Osteoblast (primary cell): ENCODE measurements around the gene MAPK6. TPM values are rescaled to one million over a fixed set of nuclear protein-coding genes. Genes with fewer than 3 reads are reported as not detected.
A peak's percentile ranks its signal among the peaks of the same experiment; 100 is the strongest.

Experiments
- DNase-seq: peaks from one replicate; pipeline ENCODE4 v3.0.0; 2011; ENCODE audit warnings: low spot score, mixed read lengths; ENCODE audit not compliant: insufficient read length; ENCODE audit errors: missing footprints
- H2AFZ ChIP-seq: 2 replicates; pipeline ENCODE4 v1.6.0; 2011; ENCODE audit warnings: mild to moderate bottlenecking, low read length
- H3K27ac ChIP-seq: 2 replicates; pipeline ENCODE4 v1.5.1; 2011; ENCODE audit warnings: mild to moderate bottlenecking, low read depth, low read length, moderate library complexity
- H3K27me3 ChIP-seq: 2 replicates; pipeline ENCODE4 v1.6.0; 2012; ENCODE audit warnings: mild to moderate bottlenecking, control low read depth, inconsistent platforms, low read length, moderate library complexity; ENCODE audit not compliant: insufficient read depth
- H3K36me3 ChIP-seq: 2 replicates; pipeline ENCODE4 v1.5.1; 2011; ENCODE audit warnings: mild to moderate bottlenecking, low read length, control low read depth, moderate library complexity; ENCODE audit not compliant: insufficient read depth
- H3K4me1 ChIP-seq: 2 replicates; pipeline ENCODE4 v1.5.1; 2011; ENCODE audit warnings: mild to moderate bottlenecking, low read length, control low read depth, moderate library complexity; ENCODE audit not compliant: insufficient read depth
- H3K4me2 ChIP-seq: 2 replicates; pipeline ENCODE4 v1.6.0; 2011; ENCODE audit warnings: mild to moderate bottlenecking, low read length; ENCODE audit not compliant: insufficient read depth
- H3K4me3 ChIP-seq: fragments of 200-600 bp; sonication (generic); 3 replicates; pipeline ENCODE4 v1.5.1; 2012; ENCODE audit warnings: mild to moderate bottlenecking, low read length, inconsistent platforms; ENCODE audit not compliant: insufficient read depth
- H3K79me2 ChIP-seq: 2 replicates; pipeline ENCODE4 v1.6.0; 2012; ENCODE audit warnings: mild to moderate bottlenecking, low read length, control low read depth, inconsistent platforms; ENCODE audit not compliant: insufficient read depth
- H3K9me3 ChIP-seq: 2 replicates; pipeline ENCODE4 v1.5.1; 2011; ENCODE audit warnings: low read depth, low read length, control low read depth
- H4K20me1 ChIP-seq: 2 replicates; pipeline ENCODE4 v1.6.0; 2012; ENCODE audit warnings: mild to moderate bottlenecking, low read length, control low read depth; ENCODE audit not compliant: insufficient read depth
- CTCF ChIP-seq: IDR thresholded peaks from 2 replicates; pipeline ENCODE4 v1.5.1; 2011; ENCODE audit warnings: mild to moderate bottlenecking, low read depth, low read length, moderate library complexity; ENCODE audit errors: extremely low read depth
- total RNA-seq: library from RNA; depleted of rRNA; stranded (reverse); fragments of >200 nt; gene quantifications from 2 replicates; pipeline ENCODE4 v1.2.3, GENCODE V29; 2012

MAPK6 gene
- total RNA-seq, 1 donor, result 86.9 TPM

DNA sequence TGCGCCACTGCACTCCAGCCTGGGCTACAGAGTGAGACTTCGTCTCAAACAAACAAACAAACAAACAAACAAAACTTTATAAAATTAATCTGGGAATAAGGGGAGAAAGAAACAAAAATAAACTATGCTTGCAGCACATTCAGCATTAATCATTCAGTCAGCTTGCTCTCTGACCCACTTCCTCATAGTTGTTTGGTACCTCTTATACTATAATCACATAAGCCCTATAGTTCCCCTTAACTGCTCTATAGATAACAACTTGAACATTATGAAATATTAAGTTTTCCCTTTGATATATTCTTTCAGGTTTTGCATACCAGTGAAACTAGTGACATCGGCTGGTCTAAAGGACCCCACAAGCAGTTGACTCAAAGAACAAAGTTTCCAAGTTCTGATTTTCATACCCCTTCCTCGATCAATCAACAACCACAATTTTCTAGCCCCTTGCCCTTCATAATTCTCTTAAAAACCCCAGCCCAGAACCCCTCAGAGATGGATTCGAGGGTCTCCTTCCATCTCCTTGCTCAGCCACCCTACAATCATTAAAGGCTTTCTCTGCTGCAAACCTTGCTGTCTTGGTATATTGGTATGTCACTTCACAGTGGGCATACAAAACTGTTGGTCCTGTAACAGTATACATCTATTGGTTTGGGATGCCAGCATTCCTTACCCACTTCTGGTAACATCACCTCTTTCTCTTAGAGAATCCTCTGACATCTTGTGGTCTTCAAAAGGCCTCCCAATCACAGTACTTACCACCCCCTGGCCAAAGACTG, 67.2 kb downstream of the MAPK6 start:
- Histone ChIP-seq H3K79me2 (no peaks in the 10 kb centered on the region), H3K4me3 (no peak overlapping the region), H3K27me3 (no peaks in the 10 kb centered on the region), H3K9me3 (peaks cover 2% of the 10 kb centered on the region), H3K4me2 (no peak overlapping the region), H2AFZ (no peak overlapping the region), H4K20me1 (no peaks in the 10 kb centered on the region), H3K27ac (no peak overlapping the region), H3K4me1 (no peaks in the 10 kb centered on the region), H3K36me3 (no peaks in the 10 kb centered on the region)
- no peak for DNase-seq
- no peak for TF ChIP-seq CTCF

- Histone ChIP-seq H3K27me3 (no peaks in the 10 kb centered on the region), H3K4me2 (no peak overlapping the region), H4K20me1 (no peaks in the 10 kb centered on the region), H3K79me2 (no peaks in the 10 kb centered on the region), H3K27ac (no peak overlapping the region), H2AFZ (no peak overlapping the region), H3K4me3 (no peak overlapping the region), H3K36me3 (no peaks in the 10 kb centered on the region), H3K4me1 (peaks cover 28% of the 10 kb centered on the region), H3K9me3 (peaks cover 2% of the 10 kb centered on the region)
- no peak for DNase-seq
- no peak for TF ChIP-seq CTCF
Observed at GRCh38 chr15:52090193-52090592, 71.2 kb downstream of the MAPK6 start.

GRCh38 chr15:52093167-52093538, 74.1 kb downstream of the MAPK6 start:
- Histone ChIP-seq H3K9me3 (no peaks in the 10 kb centered on the region), H3K79me2 (no peaks in the 10 kb centered on the region), H3K27me3 (no peaks in the 10 kb centered on the region), H2AFZ (peak overlapping the region; percentile 10), H3K4me1 (peaks cover 31% of the 10 kb centered on the region), H3K27ac (peak overlapping the region; percentile 97), H4K20me1 (no peaks in the 10 kb centered on the region), H3K4me2 (peak overlapping the region; percentile 67), H3K4me3 (peak overlapping the region; percentile 10), H3K36me3 (no peaks in the 10 kb centered on the region)
- no peak for DNase-seq
- TF ChIP-seq CTCF, result no peak

DNA sequence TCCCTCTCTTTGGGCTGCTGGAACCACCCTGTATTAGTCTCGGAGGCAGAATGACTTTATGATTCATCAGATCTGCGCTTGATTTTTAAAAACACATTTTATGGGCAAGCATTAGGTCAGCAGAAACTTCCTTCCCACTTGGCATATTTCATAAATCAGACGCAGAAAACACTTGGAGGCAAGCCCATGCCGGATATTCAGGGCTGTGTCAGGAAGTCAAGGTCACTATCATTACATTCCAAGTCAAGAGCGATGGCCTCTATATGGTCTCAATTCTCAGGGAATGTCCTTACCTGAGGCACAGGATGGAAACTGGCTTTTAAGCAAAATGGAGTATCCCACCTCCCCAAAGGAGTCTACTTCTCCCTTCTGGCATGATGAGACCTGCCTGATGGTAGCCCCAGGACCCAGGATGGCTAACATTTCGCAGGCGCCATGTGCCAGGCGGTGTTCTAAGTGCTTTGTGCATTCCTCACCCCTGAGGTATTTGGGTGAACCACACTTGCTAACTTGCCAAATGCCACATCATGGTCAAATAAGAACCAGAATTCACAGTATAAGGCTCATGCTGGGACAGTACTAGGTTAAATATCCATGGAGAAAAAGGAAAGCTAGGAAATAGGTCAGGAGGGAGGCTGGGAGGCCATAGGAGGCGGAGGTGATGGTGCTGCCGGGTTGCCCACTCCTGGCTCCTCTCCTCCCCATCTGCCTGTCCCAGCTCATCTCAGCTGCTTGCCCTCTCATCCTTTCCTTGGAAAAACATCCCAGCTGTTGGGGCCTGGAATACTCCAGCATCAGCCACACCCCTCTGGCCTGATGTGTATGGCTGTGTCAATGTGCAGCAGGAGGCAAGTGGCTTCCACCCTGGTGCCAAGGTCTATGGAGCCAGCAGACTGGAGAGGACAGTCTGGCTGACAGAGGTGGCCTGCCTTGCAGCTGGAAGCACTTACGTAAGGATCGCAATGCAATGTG, 74.8 kb downstream of the MAPK6 start:
- DNase-seq, result peak; percentile 70
- peak overlapping the region; percentile 67 for H3K4me2 ChIP-seq
- H4K20me1 ChIP-seq, result no peaks in the 10 kb centered on the region
- no peaks in the 10 kb centered on the region for H3K36me3 ChIP-seq
- peak overlapping the region; percentile 29 for H3K4me3 ChIP-seq
- H3K79me2 ChIP-seq, result no peaks in the 10 kb centered on the region
- peak overlapping the region; percentile 19 for H2AFZ ChIP-seq
- H3K4me1 ChIP-seq, result peaks cover 31% of the 10 kb centered on the region
- no peaks in the 10 kb centered on the region for H3K9me3 ChIP-seq
- peak overlapping the region; percentile 97 for H3K27ac ChIP-seq
- TF ChIP-seq CTCF, result no peak
- no peaks in the 10 kb centered on the region for H3K27me3 ChIP-seq
